HG02763 (cell line): ENCODE results near the gene COL4A2.

Experiments used
- ATAC-seq: cut with Tn5 transposase; IDR thresholded peaks from one replicate; pipeline ENCODE4 v1.9.1; 2021; ENCODE audit warnings: mild to moderate bottlenecking, moderate library complexity; ENCODE audit not compliant: unreplicated experiment

Gene COL4A2

DNA sequence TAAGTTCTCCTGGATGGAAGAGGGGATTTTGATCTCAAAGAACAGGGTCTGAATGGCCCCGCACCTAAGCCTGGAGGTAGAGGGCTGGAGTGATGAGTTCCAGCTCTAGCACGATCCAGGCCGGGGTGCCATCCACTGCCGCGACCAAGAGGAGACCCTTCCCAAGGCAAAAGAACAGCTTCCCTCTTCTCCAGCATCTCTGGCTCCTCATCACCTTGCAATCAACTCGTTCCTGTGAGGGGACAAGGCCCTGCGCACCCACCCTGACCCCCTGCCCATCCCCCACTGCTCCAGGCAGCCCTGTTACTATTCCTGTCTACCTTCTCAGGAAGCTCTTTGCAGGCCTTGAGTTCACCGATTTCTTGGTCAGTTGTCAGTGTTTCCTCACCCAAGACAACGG is 17.9 kb upstream of the COL4A2 start:
- no peak for ATAC-seq

DNA sequence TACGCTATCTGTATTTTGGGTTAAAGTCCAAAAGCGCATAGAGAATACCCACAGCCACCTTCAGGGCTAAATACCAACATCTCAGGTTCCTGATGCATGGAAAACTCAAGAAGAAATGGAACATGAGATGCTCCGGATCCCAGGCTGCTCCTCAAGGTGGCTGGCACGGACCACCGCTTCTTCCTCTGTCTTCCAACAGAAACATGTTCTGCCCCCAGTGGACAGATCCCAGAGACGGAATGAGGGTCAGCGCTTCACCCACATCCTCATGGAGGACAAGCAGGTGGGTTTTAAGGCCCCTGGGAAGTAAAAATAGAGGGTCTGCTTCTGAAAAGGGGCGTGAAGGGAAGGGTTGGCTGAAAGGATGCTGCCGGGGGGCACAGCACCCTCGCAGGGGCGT is 17.4 kb upstream of the COL4A2 start:
- no peak for ATAC-seq

GRCh38 chr13:110290153-110290552 is 16.9 kb upstream of the COL4A2 start:
- ATAC-seq = no peak

DNA sequence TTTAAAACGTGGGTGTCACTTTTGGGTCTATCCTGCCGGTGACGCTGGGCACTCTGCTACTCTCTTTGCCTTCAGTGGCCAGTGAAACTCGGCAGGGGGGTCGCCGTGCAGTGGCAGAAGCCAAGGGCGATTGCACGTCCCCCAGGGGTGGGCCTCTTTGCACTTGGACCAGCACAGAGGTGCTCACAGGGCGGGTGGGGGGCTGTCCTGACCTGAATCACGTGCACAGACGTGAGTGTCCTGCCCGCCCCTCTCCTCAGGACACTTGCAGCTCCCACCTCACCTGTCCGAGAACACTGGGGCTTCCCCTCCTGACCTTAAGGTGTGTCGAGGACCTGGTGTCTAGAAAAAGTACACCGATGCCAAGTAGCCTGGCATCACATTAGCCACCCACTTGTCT is 16.3 kb upstream of the COL4A2 start:
- no peak for ATAC-seq

DNA sequence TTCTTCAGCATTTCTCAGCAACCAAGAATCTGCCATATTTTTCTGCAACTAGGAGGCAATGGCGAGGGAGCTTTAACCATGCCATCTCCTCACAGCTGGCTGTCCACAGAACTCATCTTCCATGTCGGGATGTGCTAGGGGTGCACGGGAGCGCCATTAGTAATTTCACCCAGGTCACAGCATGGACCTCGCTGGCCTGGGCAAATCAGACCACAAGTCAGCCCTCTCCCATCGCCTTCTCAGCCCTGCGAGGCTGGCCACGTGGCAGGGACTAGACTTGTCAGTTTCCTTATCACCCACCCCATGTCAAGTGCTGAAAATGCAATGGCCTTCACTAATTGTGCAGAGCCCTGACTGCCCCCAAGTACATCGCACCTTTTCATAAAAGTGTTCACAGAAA is 15.8 kb upstream of the COL4A2 start:
- no peak for ATAC-seq

- no peak for ATAC-seq
Measured at GRCh38 chr13:110293037-110293436, 14.0 kb upstream of the COL4A2 start.

GRCh38 chr13:110293649-110294048 is 13.4 kb upstream of the COL4A2 start:
- ATAC-seq = no peak

DNA sequence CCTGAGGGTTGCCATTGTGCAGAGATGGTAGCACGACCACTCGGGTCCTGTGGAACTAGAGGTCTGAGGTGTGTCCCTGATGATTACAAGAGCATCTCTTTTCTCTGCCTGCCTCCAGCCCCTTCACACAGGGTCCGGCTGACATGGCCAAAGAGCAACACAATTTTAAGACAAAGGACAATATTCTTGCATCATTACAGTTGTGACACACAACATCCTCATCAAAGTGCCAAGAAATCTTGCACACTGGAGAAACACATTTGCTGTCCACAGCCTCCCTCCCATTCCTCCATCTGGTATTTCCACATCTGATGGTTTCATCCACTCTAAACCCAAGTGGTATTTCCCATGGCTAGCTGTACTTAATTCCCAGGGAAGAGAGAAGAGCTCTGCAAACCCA is 12.9 kb upstream of the COL4A2 start:
- ATAC-seq = no peak

- no peak for ATAC-seq
Measured at GRCh38 chr13:110294622-110295021, 12.5 kb upstream of the COL4A2 start.

GRCh38 chr13:110297011-110297410 is 10.1 kb upstream of the COL4A2 start:
- no peak for ATAC-seq

DNA sequence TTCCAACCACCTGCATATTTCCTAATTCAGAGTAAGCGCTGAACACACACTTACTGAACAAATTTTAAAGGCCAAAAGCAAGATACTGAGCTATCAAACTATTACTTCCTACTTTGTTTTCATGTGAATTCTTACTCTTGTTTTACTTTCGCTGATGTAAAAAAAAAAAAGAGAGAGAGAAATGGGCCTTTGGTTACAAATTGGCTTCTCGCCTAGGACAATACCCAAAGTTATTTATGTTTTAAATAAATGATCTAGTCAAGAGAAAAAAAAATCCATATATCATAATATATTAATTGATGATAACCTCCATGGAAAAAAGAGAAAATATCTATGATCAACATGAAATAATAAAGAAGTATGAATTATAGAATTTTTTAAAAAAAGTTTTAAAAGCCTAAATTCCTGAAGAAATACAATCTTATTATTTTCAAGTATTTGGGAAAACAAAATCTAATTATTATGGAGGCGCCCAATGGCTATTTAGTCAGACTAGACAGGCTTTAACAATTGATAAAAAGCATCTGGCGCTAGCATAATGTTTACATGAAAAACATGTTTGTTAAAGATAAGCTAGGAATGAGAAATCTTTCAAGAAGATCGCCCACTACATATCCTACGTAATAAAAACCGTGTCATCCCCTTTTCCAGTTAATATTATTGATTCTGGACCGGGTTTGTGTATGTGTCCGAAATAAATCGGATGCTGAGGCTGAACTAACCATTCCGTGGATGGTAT is 9.1 kb upstream of the COL4A2 start:
- no peak for ATAC-seq

- ATAC-seq = no peak
Measured at GRCh38 chr13:110298505-110299282, 8.4 kb upstream of the COL4A2 start.

DNA sequence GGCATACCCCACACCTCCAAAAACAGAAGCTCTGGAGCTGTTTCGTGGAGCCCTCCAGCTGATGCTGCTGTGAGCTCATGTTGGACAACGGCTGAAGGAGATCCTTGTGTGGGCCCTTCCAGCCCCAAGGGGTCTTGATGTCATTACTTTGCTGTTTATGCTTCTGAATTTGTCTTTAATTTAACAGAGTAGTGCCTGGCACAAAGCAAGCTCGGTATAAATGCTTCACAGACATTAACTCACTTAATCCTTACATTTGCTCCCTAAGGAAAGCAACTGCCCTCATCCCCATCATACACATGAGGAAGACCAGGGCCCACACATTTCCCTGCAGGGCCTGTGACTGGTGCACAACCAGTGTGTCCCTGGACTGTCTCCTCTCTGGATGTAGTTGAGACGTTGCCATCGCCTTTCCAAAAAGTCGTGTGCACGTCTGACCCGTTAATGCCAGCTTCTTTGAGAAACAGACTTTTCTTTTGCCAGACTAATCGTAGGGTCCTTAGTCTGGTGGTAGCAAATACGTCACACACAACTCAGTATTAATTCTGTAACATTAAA is 7.7 kb upstream of the COL4A2 start:
- ATAC-seq = no peak

DNA sequence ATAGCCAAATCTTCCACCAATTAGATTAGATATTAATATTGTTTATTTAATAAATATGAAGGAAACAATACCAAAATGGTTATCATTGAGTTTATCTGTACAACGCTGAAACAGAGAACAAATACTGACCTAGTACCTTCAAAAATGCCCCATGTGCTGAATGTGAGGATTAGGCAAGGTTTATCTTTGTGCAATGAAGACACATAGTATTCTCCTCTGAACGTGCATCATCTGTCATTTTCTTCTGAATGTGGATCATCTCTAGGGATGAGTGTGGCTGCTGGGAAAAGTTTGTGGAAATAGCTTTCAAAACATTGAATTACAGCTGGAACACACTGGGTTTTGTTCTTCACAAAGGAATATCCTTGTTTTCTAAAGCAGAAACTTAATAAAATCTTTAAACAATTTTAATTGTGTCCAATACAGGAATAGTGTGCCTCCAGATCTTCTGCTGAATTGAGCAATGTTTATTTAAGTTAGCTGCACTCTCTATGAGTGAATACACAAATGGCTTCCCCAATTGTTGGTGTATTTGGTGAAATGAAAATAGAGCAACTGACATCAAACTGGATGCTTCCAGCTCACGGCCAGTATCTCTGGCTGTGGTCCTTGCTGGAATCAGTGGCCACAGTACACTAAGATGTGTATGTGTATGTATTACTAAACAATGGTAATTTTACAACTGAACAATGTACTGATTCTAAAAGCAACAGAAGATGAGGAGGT is 6.8 kb upstream of the COL4A2 start:
- no peak for ATAC-seq

DNA sequence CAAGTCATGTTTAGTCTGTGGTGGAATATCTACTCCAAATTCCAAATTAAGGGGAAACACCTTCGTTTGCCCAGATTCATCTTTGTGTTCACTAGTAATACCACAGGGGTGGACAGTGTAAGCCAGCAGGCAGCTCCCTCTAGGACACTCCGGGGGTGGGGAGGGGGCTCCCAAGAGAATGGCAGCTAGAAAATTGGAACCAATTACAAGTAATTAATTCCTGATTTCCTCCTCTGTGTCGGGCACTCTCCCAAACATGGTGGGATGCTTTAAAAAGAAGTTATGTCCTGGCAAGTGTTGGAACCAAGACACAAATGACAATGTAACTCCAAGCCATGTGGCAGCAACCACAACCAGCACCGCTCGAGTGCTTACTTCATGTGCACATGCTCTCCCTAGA is 6.0 kb upstream of the COL4A2 start:
- no peak for ATAC-seq

GRCh38 chr13:110301606-110302553 is 5.2 kb upstream of the COL4A2 start:
- no peak for ATAC-seq

- no peak for ATAC-seq
Measured at GRCh38 chr13:110302997-110303396, 4.1 kb upstream of the COL4A2 start.

DNA sequence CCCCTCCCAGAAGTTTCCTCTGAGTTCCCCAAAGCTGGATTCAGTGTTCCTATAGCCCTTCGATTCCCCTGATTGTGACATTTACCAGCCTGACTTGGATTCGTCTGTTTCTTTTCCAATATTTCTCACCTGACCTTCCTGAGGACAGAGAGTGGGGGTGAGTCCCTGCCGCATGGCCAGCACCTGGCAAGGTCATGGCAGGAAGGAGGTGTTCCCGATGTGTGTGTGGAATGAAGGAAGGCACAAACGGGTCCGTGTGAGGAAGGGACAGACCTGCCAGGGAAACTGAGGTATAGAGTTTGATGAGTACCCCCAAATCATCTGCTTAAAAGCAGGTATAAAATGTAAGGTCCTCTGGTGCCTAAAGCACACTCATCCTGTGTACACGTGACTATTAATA is 3.4 kb upstream of the COL4A2 start:
- no peak for ATAC-seq

- ATAC-seq = no peak
Measured at GRCh38 chr13:110304256-110304655, 2.8 kb upstream of the COL4A2 start.

DNA sequence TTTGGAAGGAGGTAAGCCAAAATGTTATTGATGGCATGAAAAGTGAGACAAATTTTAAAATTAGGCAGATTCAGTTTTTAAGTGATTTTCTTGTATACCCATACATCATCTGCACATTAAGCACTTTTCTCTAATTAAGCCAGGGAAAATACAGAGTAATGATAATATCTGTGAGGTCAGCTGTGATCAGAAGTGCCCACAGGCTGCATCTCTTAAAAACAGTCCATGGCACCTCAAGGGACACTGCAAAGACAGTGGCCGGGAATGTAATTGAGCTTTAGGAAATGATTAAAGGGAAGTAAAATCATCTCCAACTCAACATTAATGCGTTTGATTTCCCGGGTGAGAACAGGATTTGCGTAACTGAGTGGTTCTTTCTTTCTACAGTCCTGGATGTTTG is 2.1 kb upstream of the COL4A2 start:
- no peak for ATAC-seq
